Stimulated activated CD4-positive, alpha-beta T cell treated with anti-CD3 and anti-CD28 coated beads, Interleukin-1b, Interleukin-23, amount 100 ng/mL, for 24 hours (primary cell): ENCODE data around the gene CRLF2.
"Not testable (repeated sequence)": the region's sequence is repeated elsewhere in the genome, so short reads cannot be mapped to it uniquely, and the experiment has no call there.

Source experiments
- DNase-seq, 4 experiments: peaks; one replicate each; pipeline ENCODE4 v3.0.0-alpha.2; 2020; ENCODE audit warnings: low read depth in 4 of 4, low spot score in 1 of 4

The CRLF2 gene

DNA sequence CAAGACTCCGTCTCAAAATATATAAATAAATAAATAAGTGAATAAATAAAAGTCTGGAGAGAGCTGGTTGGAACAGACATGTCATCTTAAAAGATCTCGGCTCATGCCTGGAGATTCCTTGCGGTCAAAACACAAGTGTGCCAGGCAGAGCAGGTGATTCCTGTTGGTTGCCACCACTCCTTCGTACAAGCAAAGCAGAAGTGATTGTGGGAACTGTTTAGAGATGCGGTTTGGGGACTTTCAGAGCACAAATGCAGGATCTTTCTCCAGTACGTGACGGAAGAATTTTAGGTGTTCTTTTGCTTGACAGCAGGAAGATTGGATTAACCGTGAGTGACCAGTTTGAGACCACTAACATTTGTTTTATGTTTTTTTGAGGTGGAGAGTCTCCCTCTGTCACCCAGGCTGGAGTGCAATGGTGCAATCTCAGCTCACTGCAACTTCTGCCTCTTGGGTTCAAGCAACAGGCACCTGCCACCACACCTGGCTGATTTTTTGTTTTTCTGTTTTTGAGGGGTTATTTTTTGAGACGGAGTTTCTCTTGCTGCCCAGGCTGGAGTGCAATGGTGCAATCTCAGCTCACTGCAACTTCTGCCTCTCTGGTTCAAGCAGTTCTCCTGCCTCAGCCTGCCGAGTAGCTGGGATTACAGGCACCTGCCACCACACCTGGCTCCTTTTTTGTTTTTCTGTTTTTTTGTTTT, 2.8 kb upstream of the CRLF2 start:
- no peak for DNase-seq

DNA sequence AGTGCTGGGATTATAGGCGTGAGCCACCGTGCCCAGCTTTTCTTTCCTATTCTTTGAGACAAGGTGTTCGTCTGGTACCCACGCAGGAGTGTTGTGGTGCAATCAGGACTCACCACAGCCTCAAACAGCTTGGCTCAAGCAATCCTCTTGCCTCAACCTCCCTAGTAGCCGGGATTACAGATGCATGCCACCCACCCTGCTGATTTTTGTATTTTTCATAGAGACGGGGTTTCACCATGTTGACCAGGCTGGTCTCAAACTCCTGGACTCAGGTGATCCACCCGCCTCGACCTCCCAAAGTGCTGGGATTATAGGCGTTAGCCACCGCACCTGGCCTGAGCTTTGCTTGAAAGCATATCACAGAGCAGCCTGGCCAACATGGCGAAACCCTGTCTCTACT, 1.5 kb upstream of the CRLF2 start:
- no peak for DNase-seq

DNA sequence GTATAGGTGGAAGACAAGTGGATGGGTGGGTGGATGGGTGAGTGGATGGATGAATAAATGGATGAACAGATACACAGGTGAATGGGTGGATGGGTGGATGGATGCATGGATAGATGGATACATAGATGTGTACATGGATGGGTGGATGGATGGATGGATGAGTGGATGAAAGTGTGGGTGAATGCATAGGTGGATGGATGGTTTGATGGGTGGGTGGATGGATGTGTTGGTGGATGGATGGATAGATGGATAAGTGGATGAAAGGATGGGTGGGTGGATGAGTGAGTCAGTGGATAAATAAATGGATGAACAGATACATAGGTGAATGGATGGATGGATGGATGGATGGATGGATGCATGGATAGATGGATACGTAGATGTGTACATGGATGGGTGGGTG, 1.6 kb downstream of the CRLF2 start:
- no peak for DNase-seq

DNA sequence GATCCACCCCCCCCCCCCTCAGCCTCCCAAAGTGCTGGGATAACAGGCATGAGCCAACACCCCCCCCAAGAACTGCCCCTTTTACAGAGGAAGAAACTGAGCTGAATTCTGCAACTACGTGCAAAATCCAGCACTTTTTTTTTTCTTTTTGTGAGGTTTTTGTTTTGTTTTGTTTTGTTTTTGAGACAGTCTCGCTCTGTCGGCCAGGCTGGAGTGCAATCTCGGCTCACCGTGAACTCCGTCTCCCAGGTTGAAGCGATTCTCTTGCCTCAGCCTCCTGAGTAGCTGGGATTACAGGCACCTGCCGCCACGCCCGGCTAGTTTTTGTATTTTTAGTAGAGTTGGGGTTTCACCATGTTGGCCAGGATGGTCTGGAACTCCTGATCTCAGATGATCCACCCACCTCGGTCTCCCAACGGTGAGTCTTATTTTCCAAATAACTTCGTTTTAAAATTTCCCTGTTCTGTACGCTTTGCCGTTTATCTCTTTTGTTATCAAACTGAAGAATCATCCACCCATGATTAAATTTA, 4.9 kb downstream of the CRLF2 start:
- DNase-seq, result no peak

DNA sequence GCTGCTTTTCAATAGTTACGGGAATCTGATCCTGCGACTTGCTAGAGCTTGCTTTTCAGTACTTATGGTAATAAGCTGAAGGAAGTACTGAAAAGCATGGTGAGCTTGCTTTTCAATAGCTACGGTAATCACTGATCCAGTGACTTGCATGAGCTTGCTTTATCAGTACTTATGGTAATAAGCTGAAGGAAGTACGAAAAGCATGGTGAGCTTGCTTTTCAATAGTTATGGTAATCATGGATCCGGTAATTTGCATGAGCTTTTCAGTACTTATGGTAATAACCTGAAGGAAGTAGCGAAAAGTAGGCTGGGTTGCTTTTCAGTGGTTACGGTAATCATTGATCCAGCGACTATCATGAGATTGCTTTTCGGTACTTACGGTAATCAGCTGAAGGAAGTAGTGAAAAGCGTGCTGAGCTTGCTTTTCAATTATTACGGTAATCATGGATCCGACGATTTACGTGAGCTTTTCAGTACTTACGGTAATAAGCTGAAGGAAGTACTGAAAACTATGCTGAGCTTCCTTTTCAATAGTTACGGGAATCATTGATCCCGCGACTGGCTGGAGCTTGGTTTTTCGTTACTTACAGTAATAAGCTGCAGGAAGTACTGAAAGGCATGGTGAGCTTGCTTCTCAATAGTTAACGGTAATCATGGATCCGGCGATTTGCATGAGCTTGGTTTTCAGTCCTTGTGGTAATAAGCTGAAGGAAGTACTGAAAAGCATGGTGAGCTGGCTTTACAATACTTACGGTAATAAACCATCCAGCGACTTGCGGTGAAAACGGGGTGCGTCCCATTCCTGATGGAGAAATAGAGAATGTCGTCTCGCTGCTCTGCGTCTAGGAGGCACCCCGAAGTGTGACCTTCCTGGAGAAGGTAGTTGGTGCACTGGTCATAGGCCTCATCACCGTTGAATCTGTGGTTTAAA, 6.5 kb downstream of the CRLF2 start:
- DNase-seq, result no peak

DNA sequence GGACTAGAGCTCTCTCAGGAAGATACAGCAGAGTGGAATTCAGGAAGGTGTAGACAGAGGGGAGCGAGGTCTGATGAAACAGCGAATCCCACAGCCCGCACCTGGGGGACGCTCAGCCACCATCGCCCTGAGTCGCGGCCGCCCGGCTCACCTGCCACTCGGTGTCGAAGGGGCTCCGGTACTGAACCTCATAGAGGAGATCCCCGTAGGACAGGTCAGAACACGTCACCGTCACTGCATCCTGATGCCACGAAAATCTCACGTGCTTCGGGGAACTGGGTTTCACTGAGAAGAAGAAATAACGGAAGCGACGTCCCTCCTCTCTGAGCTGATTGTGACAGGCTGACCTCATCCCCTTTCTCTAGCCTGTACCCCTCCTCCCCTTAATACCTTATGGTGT, 10.2 kb downstream of the CRLF2 start:
- DNase-seq, result no peak

DNA sequence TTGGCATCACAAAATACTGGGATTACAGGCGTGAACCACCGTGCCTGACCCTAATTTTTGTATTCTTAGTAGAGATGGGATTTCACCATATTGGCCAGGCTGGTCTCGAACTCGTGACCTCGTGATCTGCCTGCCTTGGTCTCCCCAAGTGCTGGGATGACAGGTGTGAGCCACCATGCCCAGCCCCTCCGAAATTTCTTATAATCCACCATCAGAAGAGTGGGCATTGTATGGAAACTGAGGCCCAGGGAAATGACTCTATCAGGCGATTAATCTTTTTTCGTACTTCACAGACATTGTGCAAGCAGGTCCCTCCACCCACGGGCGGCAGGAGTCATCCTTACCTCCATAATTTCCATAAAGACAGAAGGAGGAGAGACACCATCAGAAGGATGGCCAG, 16.0 kb downstream of the CRLF2 start:
- DNase-seq, result no peak

DNA sequence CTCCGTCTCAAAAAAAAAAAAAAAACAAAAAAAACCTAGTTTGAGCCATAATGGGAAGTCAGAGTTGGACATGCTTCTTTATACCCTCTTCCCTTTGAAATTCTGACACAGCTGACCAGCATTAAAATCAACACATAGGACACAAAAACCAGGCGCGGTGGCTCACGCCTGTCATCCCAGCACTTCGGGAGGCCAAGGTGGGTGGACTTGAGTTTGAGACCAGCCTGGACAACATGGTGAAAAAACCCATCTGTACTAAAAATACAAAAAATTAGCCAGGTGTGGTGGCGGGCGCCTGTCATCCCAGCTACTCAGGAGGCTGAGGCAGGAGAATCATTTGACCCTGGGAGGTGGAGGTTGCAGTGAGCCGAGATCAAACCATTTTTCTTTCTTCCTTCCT, 20.3 kb downstream of the CRLF2 start:
- DNase-seq, result not testable (repeated sequence)

DNA sequence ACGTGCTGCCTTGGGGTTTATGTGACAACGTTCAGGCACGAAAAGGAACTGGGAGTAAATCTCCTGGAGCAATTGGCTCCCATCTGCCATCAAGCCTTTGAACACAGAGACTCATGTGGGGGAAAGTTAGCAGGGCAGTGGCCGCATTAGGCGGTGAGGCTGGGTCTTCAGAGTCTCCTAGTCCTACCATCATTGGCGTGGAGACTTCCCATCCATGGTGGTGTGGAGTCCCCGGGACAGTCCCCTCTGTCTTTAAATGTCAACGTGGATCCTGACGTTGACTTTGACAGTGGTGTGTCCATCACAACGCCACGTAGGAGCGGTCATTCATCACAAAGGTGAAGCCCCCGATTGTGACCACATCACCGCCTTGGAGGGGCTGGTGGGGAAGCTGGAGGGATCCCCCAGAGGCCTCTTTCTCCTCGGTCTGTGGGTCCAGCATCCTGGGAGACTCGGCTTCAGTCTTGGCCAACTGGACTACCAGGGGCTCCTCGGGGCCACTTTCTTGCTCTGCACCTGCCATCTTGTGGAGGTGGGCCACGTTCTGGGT, 21.8 kb downstream of the CRLF2 start:
- no peak for DNase-seq

DNA sequence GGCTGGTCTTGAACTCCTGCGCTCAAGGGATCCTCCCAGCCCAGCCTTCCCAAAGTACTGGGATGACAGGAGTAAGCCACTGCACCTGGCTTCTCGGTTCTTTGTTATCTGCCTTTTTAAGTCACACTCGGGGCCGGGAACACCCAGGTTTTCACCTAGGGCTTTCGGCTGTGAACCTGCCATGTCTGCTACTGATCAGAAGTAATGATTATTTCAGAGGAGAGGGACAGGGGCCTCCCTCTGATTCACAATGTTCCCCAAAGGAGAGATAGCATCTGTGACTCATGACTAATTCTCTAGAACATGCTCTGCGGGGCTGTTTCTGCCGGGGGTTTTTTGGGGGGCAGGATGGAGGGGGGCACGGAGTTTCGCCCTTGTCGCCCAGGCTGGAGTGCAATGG, 26.9 kb downstream of the CRLF2 start:
- DNase-seq, result no peak

DNA sequence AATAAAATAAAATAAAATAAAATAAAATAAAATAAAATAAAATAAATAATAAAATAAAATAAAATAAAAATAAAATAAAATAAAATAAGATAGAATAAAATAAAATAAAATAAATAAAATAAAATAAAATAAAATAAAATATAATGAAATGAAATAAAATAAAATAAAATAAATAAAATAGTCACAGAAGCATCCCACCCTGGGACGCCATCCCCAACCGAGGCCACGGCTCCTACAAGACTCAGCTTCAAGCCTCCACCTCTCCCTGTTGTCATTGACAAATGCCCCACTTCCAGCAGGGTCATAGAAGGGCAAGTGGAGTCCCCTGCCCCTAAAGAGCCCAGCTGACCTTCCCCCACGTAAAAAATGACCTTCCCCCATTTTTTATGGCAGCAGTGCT, 30.2 kb downstream of the CRLF2 start:
- DNase-seq, result no peak

DNA sequence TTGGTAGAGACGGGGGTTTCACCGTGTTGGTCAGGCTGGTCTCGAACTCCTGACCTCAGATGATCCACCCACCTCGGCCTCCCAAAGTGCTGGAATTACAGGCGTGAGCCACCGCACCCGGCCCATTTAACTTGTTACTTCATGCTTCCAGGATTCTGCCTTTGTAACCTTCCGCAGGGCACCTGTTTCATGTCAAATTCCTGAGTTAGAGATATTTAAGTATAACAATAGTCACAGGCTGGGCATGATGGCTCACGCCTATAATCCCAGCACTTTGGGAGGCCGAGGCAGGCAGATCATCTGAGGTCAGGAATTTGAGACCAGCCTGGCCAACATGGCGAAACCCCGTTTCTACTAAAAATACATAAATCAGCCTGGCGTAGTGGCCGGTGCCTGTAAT, 30.8 kb downstream of the CRLF2 start:
- not testable (repeated sequence) for DNase-seq

DNA sequence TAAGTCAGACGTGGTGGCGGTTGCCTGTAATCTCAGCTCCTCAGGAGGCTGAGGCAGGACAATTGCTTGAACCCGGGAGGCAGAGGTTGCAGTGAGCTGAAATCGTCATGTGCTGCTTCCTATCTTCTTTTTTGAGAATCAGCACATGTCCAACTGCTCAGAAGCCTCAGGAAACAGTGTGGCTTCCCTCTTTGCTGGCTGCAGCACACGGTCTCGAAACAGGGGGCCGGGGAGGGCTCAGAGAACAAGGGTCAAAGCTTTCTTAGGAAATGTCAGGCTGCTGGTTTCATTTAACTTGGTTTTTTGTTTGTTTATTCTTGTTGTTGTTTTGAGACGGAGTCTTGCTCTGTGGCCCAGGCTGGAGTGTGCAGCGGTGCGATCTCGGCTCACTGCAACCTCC, 31.3 kb downstream of the CRLF2 start:
- no peak for DNase-seq

DNA sequence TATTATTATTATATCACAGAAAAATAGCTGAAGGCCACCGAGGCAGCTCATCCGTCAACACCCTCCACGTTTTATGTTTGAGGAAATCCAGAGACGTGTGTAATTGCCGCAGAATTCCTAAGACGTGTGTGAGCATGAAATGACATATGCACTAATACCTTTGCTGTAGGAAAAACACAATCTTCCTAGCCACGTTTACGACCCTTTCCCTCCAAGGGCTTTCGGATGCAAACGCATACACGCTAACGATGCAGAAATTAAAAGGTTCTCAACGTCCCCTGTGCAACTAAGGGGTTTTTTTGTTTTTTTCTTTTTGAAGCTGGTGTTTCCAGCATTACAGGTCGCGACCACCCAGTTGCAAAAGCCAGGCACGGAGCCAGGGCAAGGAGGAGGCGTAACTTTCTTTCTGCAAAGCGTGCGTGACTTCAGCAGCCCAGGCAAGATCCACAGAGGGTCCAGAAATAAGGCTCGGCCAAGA, 33.8 kb downstream of the CRLF2 start:
- DNase-seq, result no peak

DNA sequence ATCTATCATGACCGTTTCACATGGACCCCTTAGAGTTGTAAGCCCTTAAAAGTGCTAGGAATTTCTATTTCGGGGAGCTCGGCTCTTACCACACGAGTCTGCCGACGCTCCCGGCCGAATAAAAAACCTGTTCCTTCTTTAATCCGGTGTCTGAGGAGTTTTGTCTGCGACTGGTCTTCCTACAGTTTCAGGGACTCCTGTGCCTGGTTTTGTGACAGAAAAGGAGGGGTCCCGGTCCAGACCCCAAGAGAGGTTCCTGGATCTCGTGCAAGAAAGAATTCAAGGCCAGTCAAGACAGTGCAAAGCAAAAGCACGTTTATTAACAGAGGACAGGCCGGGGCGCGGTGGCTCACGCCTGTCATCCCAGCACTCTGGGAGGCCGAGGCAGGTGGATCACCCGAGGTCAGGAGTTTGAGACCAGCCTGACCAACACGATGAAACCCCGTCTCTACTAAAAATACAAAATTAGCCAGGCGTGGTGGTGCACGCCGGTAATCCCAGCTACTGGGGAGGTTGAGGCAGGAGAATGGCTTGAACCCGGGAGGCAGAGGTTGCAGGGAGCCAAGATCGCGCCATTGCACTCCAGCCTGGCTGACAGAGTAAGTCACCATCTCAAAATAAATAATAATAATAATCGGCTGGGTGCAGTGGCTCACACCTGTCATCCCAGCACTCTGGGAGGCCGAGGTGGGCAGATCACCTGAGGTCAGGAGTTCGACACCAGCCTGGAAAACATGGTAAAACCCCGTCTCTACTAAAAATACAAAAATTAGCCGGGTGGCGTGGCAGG, 35.7 kb downstream of the CRLF2 start:
- not testable (repeated sequence) for DNase-seq

DNA sequence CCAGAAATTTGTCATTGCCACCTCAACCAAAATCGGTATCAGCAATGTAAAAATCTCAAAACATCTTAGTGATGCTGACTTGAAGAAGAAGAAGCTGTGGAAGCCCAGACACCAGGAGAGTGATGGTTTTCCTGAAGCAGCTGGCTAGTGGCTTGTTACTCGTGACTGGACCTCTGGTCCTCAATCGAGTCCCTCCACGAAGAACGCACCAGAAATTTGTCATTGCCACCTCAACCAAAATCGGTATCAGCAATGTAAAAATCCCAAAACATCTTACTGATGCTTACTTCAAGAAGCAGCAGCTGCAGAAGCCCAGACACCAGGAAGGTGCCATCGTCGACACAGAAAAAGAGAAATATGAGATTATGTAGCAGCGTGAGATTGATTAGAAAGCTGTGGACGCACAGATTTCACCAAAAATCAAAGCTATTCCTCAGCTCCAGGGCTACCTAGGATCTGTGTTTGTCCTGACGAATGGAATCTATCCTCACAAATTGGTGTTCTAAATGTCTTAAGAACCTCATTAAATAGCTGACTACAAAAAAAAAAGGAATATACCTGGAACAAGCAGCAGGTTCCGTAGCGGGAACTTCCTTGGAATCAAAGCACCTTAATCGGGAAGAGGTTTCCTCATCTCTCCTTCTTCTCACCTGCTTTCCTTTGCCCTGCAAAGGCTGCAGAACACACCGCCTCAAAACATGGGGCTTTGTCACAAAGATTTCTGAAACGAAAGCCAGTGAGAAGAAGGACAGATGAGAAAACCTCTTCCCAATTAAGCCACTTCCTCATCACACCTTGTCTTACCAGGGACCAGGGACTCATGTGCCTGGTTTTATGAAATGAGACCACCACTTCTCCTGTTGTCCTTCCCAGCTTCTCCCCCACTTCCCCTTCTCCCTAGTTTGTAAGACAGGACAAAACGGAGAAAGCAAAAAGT, 37.6 kb downstream of the CRLF2 start:
- not testable (repeated sequence) for DNase-seq

DNA sequence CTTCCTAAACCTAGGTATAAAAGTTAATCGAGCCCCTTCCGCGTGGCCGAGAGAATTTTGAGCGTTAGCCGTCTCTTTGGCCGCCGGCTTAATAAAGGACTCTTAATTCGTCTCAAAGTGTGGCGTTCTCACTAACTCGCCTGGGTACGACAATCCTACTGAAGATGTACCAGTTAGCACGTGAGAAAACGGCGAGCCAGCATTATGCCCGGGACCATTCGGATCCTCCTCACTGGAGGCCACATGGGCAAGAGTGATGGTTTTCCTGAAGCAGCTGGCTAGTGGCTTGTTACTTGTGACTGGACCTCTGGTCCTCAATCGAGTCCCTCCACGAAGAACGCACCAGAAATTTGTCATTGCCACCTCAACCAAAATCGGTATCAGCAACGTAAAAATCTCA, 39.0 kb downstream of the CRLF2 start:
- not testable (repeated sequence) for DNase-seq

DNA sequence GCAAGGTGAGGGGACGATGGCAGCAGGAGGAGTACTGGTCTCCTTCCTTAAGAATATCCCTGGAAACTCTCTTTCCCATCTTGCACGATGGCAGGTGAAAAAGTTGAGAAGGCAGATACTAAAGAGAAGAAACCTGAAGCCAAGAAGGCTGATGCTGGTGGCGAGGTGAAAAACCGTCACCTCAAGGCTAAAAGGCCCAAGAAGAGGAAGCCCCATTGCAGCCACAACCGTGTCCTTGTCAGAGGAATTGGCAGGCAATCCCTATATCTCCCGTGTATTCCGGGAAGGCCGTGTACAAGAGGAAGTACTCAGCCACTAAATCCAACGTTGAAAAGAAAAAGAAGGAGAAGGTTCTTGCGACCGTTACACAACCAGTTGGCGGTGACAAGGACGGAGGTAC, 40.0 kb downstream of the CRLF2 start:
- no peak for DNase-seq

DNA sequence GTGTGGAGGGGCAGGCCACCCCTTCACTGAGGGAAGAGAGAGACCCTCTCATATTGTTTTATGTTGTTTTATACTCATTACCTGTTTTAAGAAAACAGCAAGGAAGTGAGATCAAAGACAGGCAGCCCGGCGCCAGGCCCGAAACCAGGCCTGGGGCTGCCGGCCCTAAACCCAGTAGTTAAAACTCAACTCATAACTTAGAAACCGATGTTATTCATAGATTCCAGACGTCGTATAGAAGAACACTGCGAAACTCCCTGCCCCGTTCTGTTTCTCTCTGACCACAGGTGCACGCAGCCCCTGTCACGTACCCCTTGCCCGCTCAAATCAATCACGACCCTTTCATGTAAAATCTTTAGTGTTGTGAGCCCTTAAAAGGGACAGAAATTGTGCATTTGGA, 40.5 kb downstream of the CRLF2 start:
- DNase-seq, result not testable (repeated sequence)

DNA sequence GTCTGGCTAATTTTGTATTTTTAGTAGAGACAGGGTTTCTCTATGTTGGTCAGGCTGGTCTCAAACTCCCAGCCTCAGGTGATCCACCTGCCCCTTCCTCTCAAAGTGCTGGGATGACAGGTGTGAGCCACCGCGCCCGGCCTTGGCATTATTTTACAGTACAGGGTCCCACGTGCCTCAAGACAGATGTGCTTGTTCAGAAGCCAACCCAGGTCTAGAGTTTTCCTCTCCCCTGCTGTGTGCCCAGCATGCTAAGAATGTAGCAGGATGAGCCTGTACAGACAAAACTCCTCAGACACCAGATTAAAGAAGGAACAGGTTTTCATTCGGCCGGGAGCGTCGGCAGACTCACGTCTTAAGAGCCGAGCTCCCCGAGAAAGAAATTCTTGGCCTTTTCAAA, 42.2 kb downstream of the CRLF2 start:
- DNase-seq, result no peak
